ENCODE data around the gene PEAK3.

DNA sequence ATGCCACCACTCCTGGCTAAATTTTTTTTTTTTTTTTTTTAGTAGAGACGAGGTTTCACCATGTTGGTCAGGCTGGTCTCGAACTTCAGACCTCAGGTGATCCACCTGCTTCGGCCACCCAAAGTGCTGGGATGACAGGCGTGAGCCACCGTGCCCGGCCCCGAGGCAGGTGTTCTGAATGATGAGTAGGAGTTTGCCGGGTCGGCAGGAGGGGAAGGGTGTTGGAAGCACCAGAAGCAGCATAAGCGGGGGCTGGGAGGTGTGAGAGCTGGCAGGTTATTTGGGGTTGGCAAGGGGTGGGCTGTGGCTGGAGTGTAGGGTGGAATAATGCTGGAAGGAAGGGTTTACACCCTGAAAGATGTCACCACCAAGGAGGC, 48.3 kb upstream of the PEAK3 start:
- TF ChIP-seq, protein P1, sequence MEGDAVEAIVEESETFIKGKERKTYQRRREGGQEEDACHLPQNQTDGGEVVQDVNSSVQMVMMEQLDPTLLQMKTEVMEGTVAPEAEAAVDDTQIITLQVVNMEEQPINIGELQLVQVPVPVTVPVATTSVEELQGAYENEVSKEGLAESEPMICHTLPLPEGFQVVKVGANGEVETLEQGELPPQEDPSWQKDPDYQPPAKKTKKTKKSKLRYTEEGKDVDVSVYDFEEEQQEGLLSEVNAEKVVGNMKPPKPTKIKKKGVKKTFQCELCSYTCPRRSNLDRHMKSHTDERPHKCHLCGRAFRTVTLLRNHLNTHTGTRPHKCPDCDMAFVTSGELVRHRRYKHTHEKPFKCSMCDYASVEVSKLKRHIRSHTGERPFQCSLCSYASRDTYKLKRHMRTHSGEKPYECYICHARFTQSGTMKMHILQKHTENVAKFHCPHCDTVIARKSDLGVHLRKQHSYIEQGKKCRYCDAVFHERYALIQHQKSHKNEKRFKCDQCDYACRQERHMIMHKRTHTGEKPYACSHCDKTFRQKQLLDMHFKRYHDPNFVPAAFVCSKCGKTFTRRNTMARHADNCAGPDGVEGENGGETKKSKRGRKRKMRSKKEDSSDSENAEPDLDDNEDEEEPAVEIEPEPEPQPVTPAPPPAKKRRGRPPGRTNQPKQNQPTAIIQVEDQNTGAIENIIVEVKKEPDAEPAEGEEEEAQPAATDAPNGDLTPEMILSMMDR (IDR thresholded peaks at IDR 0.05): no peak
- TF ChIP-seq POLR2A (IDR thresholded peaks at IDR 0.05): no peak

All from uterus (tissue), 2 donors.